Esophagus muscularis mucosa (tissue), 4 donors: Measurements from ENCODE around the gene LCE2D. TPM values are rescaled to one million over a fixed set of nuclear protein-coding genes. Genes with fewer than 3 reads are reported as not detected.
A peak's percentile ranks its signal among the peaks of the same experiment; 100 is the strongest.

Experiments used
- DNase-seq: peaks from one replicate; pipeline ENCODE4 v3.0.0-alpha.2; 2017; ENCODE audit errors: extremely low spot score
- H3K27ac ChIP-seq, 4 donors: fragments of 200-600 bp; sonication (generic); replicated peaks in 1 of 4; 1 replicate in 3 of 4; 2 replicates in 1 of 4; pipeline ENCODE4 v1.5.1; 2016 to 2019; ENCODE audit warnings: mild to moderate bottlenecking in 1 of 4
- H3K27me3 ChIP-seq, 4 donors: fragments of 200-600 bp; sonication (generic); one replicate each; pipeline versions ENCODE4 v1.5.1 to v1.6.0; 2016 to 2019
- H3K36me3 ChIP-seq, 4 donors: fragments of 200-600 bp; sonication (generic); one replicate each; pipeline ENCODE4 v1.5.1; 2016 to 2019
- H3K4me1 ChIP-seq, 4 donors: fragments of 200-600 bp; sonication (generic); one replicate each; pipeline ENCODE4 v1.5.1; 2016 to 2019
- H3K4me3 ChIP-seq, 4 donors: fragments of 200-600 bp; sonication (generic); 1 replicate in 2 of 4; 2 replicates in 2 of 4; pipeline ENCODE4 v1.5.1; 2016 to 2019; ENCODE audit warnings: mild to moderate bottlenecking in 4 of 4, moderate library complexity in 1 of 4
- H3K9me3 ChIP-seq, 4 donors: fragments of 200-600 bp; sonication (generic); 1 replicate in 3 of 4; 2 replicates in 1 of 4; pipeline ENCODE4 v1.5.1; 2016 to 2019
- CTCF ChIP-seq, 3 experiments: fragments of 200-600 bp in 2 of 3; fragments of 450-650 bp in 1 of 3; sonication (generic) in 2 of 3; IDR thresholded peaks; one replicate each; pipeline ENCODE4 v1.5.1; 2017 to 2019; ENCODE audit warnings: antibody characterized with exemption in 3 of 3, mild to moderate bottlenecking in 2 of 3, moderate library complexity in 1 of 3
- EP300 ChIP-seq: sonication (generic); formaldehyde crosslinking; IDR thresholded peaks from one replicate; pipeline ENCODE4 v1.6.1; 2017; ENCODE audit warnings: antibody characterized with exemption
- POLR2A ChIP-seq: fragments of 450-650 bp; IDR thresholded peaks from one replicate; pipeline ENCODE4 v1.6.1; 2017; ENCODE audit warnings: antibody characterized with exemption, moderate library complexity, mild to moderate bottlenecking, low read depth
- POLR2AphosphoS5 ChIP-seq, 2 donors: sonication (generic); formaldehyde crosslinking; IDR thresholded peaks; one replicate each; pipeline ENCODE4 v1.6.1; 2017; ENCODE audit warnings: antibody characterized with exemption in 2 of 2
- WGBS: methylation state at CpG from one replicate; pipeline ENCODE4 v1.1.5; 2018; 5-methylcytosine and 5-hydroxymethylcytosine counted together
- intact Hi-C: fragments of 100-400 bp; cut with DNase I; formaldehyde crosslinking; loops from one replicate; pipeline ENCODE4 v1.15.1; 2023
- total RNA-seq, 4 donors: library from RNA; depleted of rRNA; stranded (reverse); fragments of >200 nt; gene quantifications; one replicate each; pipeline versions ENCODE4 v1.1.0 to v1.2.1, GENCODE V29; 2016

Gene LCE2D
- total RNA-seq, 4 donors from 2014 or later, result not detected

GRCh38 chr1:152623203-152623844 is 39.9 kb upstream of the LCE2D start:
- peaks cover 0 to 14% (median 0%) of the 10 kb centered on the region in 4 donors for H3K27me3 ChIP-seq
- DNase-seq, result peak; percentile 31
- H3K9me3 ChIP-seq, result peaks cover 0 to 19% (median 14%) of the 10 kb centered on the region in 4 donors
- TF ChIP-seq POLR2AphosphoS5 (IDR thresholded peaks at IDR 0.05) (no peak), POLR2A (no peak)
- H3K4me1 ChIP-seq, result no peaks in the 10 kb centered on the region
- WGBS, result 32% methylated on average over 15 of the region's 29 CpGs
- no peak overlapping the region for H3K27ac ChIP-seq
- no peak overlapping the region for H3K4me3 ChIP-seq
- H3K36me3 ChIP-seq, result no peaks in the 10 kb centered on the region
- intact Hi-C loops, result no loop called here

GRCh38 chr1:152626744-152627143 is 36.4 kb upstream of the LCE2D start:
- TF ChIP-seq CTCF (IDR thresholded peaks at IDR 0.05) (no peak), EP300 (no peak), POLR2AphosphoS5 (IDR thresholded peaks at IDR 0.05) (no peak), POLR2A (no peak)
- intact Hi-C loops, result no loop called here
- 57% methylated on average over 1 of the region's 1 CpG for WGBS
- no peak overlapping the region for H3K27ac ChIP-seq
- H3K36me3 ChIP-seq, result no peaks in the 10 kb centered on the region
- H3K9me3 ChIP-seq, result peaks cover 0 to 4% (median 2%) of the 10 kb centered on the region in 4 donors
- peak; percentile 53 for DNase-seq
- H3K4me1 ChIP-seq, result no peaks in the 10 kb centered on the region
- no peak overlapping the region for H3K4me3 ChIP-seq
- H3K27me3 ChIP-seq, result peaks cover 0 to 21% (median 0%) of the 10 kb centered on the region in 4 donors

GRCh38 chr1:152630596-152630995 is 32.6 kb upstream of the LCE2D start:
- WGBS, result 75% methylated on average over 3 of the region's 3 CpGs
- intact Hi-C loops, result no loop called here

GRCh38 chr1:152640351-152640750 is 22.8 kb upstream of the LCE2D start:
- Histone ChIP-seq H3K9me3 (peaks cover 0 to 6% (median 0%) of the 10 kb centered on the region in 4 donors), H3K4me3 (no peak overlapping the region), H3K4me1 (no peaks in the 10 kb centered on the region), H3K36me3 (no peaks in the 10 kb centered on the region), H3K27ac (no peak overlapping the region), H3K27me3 (no peaks in the 10 kb centered on the region)
- intact Hi-C loops, result no loop called here
- no peak for TF ChIP-seq POLR2AphosphoS5 (IDR thresholded peaks at IDR 0.05)
- 73% methylated on average over 1 of the region's 1 CpG for WGBS
- DNase-seq, result peak; percentile 31

More at GRCh38 chr1:152630596-152630995, 32.6 kb upstream of the LCE2D start:
- Histone ChIP-seq H3K27ac (no peak overlapping the region), H3K4me1 (no peaks in the 10 kb centered on the region), H3K9me3 (peaks cover 0 to 14% (median 2%) of the 10 kb centered on the region in 4 donors), H3K36me3 (no peaks in the 10 kb centered on the region), H3K27me3 (peaks cover 0 to 7% (median 0%) of the 10 kb centered on the region in 4 donors), H3K4me3 (no peak overlapping the region)
- DNase-seq, result peak; percentile 70
- TF ChIP-seq POLR2AphosphoS5 (IDR thresholded peaks at IDR 0.05), result no peak
- TF ChIP-seq CTCF (IDR thresholded peaks at IDR 0.05), result no peak
- TF ChIP-seq EP300, result no peak
- TF ChIP-seq POLR2A, result no peak

GRCh38 chr1:152643945-152644344 is 19.2 kb upstream of the LCE2D start:
- Histone ChIP-seq H3K36me3 (no peaks in the 10 kb centered on the region), H3K4me3 (no peak overlapping the region), H3K27ac (no peak overlapping the region), H3K9me3 (peaks cover 0 to 2% (median 0%) of the 10 kb centered on the region in 4 donors), H3K27me3 (no peaks in the 10 kb centered on the region), H3K4me1 (no peaks in the 10 kb centered on the region)
- 58% methylated on average over 3 of the region's 3 CpGs for WGBS
- TF ChIP-seq POLR2A, result no peak
- no peak for TF ChIP-seq POLR2AphosphoS5 (IDR thresholded peaks at IDR 0.05)
- TF ChIP-seq CTCF (IDR thresholded peaks at IDR 0.05), result no peak
- TF ChIP-seq EP300, result no peak
- DNase-seq, result peak; percentile 29
- intact Hi-C loops, result no loop called here

- Histone ChIP-seq H3K27me3 (no peaks in the 10 kb centered on the region), H3K36me3 (no peaks in the 10 kb centered on the region), H3K4me3 (no peak overlapping the region), H3K9me3 (no peaks in the 10 kb centered on the region), H3K4me1 (no peaks in the 10 kb centered on the region), H3K27ac (no peak overlapping the region)
- intact Hi-C loops, result no loop called here
- DNase-seq, result no peak
- WGBS, result 62% methylated on average over 3 of the region's 3 CpGs
- TF ChIP-seq POLR2AphosphoS5 (IDR thresholded peaks at IDR 0.05) (no peak), EP300 (no peak), CTCF (IDR thresholded peaks at IDR 0.05) (no peak), POLR2A (no peak)
These were observed 18.0 kb upstream of the LCE2D start for GRCh38 chr1:152645146-152645545.
